Tracheal epithelial cell (primary cell): ENCODE measurements around the gene HSDL2. TPM values are rescaled to one million over a fixed set of nuclear protein-coding genes. Genes with fewer than 3 reads are reported as not detected.

ENCODE experiments used
- total RNA-seq: library from RNA; depleted of rRNA; stranded (reverse); fragments of >200 nt; gene quantifications from 2 replicates; pipeline ENCODE4 v1.2.1, GENCODE V29; 2014

The HSDL2 gene
- total RNA-seq: 30.1 and 40.1 TPM in 2 replicates

GRCh38 chr9:112380102-112380824 lies at the start of gene HSDL2:
HSDL2 (plus strand) TSS chr9:112380108; CDS start chr9:112380164, 56 bp downstream.

GRCh38 chr9:112332977-112333638 lies 46.8 kb upstream of the HSDL2 start, which contains the start of gene PTBP3:
PTBP3 (minus strand) TSS chr9:112333619; CDS start chr9:112297865, 35,754 bp downstream.

GRCh38 chr9:112486221-112487007 lies 106.5 kb downstream of the HSDL2 start, which contains the start of gene KIAA1958:
KIAA1958 (plus strand) TSS chr9:112486827; CDS start chr9:112574081, 87,254 bp downstream.

Other genes starting within 250 kb of the HSDL2 start
- 10.2 and 12.8 TPM in 2 replicates for gene SUSD1, start 204.8 kb upstream of the HSDL2 start, total RNA-seq
- 58.1 and 86.3 TPM in 2 replicates for gene PTBP3, start 46.5 kb upstream of the HSDL2 start, total RNA-seq
- gene KIAA1958, start 106.7 kb downstream of the HSDL2 start, total RNA-seq: 2.2 and 2.8 TPM in 2 replicates